HG02970 (cell line): Measurements from ENCODE around the gene NID1.
"Not testable (repeated sequence)": the region's sequence is repeated elsewhere in the genome, so short reads cannot be mapped to it uniquely, and the experiment has no call there.

Experiments used
- ATAC-seq: cut with Tn5 transposase; IDR thresholded peaks from one replicate; pipeline ENCODE4 v1.9.1; 2021; ENCODE audit warnings: mild to moderate bottlenecking, moderate library complexity, moderate number of reproducible peaks; ENCODE audit not compliant: unreplicated experiment, low FRiP score

Gene NID1

DNA sequence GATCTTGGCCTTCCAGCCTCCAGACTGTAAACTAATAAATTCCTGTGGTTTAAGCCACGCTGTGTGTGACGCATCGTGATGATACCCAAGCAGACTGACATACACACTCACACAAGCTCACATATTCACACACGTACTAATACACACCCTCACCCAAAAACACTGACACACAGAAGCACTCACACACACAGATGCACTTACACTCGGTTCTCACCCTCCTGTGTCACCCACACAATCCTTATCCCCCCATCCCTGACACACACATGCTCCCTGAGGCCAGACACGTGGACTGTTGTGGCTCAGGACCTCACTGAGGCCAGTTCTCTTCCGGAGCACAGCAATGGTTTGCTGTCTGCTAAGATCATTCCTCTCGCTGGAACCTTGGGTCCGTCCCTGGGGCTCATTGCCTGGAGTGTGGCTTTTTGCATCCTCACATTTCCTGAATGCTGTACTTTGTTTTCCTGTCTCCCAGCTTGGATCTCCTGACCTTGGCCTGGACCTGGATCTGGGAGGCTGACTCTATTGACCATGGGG, 121.2 kb downstream of the NID1 start:
- no peak for ATAC-seq

DNA sequence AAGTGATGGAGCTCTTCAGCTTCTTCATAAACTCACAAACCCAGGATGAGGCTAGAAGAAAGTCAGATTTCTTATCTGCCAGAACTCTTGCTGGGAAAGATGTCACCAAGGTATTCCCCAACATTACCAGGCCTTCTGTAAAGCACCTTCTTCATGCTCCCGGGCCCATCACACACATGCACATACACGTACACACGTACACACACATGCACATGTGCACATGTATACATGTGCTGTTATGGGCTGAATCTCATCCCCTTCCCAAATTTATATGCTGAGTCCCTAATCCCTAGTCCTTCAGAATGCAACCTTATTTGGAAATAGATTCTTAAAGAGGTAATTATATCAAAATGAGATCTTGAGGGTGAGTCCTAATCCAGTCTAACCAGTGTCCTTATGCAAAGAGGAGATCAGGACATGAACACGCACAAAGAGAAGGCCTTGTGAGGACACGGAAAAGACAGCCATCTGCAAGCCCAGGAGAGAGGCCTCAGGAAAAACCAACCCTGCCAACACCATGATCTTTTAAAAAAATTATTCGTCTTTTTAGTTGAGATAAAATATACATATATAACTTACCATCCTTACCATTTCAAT, 121.8 kb downstream of the NID1 start:
- no peak for ATAC-seq

DNA sequence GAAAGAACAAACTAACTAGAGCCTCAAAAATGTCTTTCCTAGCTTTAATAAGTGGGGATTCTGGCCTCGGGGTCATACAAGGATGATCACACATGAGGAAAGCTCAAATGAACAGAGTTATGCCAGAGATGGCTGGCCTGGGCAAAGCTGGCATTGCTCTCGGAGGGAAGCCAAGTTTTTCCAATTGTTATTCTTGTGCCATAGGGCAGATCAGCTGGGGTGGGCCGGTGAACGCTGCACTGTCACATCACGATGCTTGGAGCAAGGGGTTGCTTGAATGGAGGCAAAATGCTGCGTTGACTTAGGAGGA, 122.3 kb downstream of the NID1 start:
- ATAC-seq: no peak

DNA sequence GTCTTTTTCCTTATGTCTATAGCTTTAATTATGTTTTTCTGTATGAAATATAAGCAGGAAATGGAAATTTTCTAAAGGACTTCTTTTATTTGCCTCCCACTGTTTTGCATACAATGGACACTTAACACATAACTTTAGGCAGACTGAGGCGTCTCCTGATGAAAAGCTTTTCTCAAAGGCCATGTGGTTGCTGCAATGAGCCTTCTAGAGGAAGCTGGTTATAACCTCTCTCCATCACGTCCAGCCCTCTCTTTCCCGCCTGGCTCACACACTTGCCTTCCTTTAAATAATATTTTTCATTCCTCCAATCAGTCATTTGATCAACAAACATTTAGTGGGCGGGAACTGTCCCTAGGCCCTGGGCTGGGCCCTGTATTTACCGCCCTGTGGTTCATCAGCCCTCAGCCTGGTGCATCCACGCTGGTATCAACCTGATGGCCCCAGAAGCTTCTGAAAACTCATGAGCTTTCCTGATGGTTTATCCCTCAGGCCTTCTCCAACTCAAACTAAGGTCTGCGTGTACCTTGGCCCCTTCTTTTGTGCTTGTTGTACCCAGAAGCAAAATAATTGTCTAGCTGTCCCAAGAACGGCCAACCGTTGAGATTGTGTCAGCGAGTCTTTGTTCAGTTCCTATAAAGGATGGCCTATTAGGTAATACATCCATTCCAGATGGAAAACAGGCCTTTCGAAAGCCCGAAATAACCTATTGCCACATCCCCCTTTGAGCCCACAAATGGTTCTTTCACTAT, 122.8 kb downstream of the NID1 start:
- ATAC-seq: no peak

GRCh38 chr1:235940285-235940684, 124.6 kb downstream of the NID1 start:
- ATAC-seq: no peak

DNA sequence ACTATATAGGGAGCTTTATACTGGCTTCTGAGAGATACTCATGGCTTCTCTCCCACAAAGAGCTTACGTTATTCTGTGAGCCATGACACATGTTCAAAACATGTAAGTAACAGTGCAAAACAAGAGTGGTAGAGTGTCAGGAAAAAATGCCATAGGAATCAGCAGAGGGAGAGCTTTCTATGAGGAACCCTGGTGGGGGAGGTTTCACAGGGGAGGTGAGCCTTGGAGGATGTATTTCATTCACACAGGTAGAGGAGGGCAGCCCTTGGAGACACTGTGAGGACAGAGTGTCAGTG, 125.5 kb downstream of the NID1 start:
- ATAC-seq: no peak

GRCh38 chr1:235938709-235939479, 126.0 kb downstream of the NID1 start:
- no peak for ATAC-seq

DNA sequence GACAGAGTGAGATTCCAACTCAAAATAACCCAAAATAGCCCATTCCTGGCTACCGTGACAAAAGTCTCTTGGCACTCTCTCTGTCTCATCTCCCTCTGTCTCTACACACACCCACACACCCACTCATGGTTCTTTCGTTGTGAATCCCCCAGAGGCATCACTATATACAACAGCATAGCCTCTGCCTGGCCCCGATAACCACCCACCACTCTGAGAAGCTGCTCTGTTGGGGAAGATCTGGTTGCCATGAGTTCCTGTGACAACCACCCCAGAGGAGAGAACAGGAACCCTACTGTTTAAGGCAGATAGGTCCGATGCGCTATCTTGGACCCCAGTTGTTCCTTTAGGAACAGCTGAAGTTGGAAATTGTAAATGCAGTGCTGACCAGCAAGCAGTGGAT, 127.8 kb downstream of the NID1 start:
- no peak for ATAC-seq

DNA sequence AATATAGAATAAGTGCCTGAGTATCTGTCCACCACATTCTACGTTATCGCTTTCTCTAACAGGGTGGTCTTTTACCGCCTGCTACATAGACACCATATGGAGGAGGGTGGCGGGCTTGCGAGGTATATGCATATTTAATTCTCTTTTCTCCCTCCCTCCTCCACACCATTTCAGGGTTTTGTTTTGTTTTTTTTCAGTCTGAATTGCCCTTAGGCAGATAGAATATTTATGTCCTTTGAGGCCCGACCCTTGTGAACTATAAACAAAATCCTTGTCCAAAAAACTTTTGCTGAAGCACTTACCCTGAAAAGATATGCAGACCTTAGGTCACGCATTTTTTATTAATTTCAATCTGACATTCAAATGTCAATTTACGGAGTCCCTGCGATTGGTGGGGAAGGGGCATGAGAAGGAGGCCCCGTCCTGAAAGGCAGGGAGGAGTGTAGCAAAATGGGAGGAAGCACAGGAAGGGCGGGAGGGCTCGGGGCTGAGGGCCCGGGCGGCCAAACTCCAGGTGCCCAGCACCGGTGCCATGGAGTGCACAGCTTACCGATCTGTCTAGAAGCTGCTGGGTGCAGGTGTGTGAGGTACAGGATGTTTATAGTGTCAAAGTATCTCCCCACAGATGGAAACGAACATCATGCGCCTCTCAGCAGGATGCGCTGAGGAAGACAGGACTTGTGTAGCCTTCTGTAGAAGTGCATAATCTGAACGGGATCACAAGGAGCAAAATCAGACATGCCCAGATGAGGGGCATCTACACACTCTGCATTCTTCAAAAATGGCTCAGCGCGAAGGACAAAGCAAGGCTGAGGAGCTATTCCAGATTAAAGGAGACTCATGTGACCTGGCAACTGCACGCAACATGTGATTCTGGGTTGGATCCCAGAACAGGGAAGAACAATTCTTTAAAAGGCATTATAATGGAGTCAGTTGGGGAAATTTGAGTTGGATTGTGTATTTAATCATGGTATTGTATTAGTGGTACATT, 129.4 kb downstream of the NID1 start:
- ATAC-seq: no peak

DNA sequence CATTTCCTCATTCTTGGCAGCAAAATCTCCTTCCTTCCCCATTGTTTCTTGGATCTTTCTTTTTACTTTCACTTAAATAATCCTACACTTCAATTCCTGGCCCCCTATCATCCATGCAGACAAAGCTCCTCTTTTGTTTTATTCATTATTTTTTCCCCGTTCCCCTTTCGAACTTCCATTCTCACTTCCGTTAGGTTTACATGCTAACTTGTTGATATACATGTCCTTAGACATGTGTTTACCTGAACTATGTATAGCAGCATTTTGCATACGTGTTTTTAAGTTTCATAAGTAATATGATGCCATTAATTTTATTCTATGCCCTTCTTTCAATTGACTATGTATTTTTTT, 131.1 kb downstream of the NID1 start:
- no peak for ATAC-seq

DNA sequence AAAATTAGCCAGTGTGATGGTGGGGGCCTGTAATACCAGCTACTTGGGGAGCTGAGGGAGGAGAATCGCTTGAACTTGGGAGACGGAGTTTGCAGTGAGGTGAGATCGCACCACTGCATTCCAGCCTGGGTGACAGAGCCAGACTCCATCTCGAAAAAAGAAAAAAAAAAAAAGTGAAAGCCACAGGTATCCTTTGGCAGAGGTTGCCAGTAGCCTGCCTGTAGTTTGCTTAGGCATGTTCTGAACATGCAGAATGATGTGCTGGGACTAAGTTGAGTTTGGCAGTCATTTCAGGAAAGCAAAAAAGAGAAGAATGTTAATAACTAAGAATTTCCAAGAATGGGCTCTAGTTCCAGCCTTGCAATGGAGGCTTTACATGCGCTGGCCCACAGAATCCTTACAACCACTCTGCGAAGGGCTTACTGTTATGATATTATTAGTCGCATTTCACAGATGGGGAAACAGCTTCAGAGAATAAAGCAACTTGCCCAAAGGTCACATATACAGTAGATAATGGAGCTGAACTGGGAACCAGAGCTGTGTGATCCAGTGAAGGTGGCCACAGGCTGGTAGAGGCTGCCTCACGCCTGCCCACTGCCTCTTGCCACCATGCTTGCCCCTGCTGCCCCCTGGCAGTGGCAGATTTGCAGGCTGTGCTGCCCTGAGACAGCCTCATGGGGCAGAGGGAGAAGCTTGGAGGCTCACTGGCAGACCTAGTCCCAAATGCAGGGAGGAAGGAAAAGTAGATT, 131.7 kb downstream of the NID1 start:
- no peak for ATAC-seq

GRCh38 chr1:235932090-235932510, 132.8 kb downstream of the NID1 start:
- ATAC-seq: no peak

- ATAC-seq: no peak
Measured at GRCh38 chr1:235931171-235931738, 133.6 kb downstream of the NID1 start.

GRCh38 chr1:235930543-235930942, 134.3 kb downstream of the NID1 start:
- no peak for ATAC-seq

GRCh38 chr1:235929216-235929615, 135.7 kb downstream of the NID1 start:
- ATAC-seq: no peak

GRCh38 chr1:235928197-235928596, 136.7 kb downstream of the NID1 start:
- ATAC-seq: no peak

GRCh38 chr1:235927551-235927950, 137.3 kb downstream of the NID1 start:
- ATAC-seq: not testable (repeated sequence)
